ENCODE measurements around the gene COL5A3. TPM values are rescaled to one million over a fixed set of nuclear protein-coding genes. Genes with fewer than 3 reads are reported as not detected.

COL5A3 gene
- total and polyA plus RNA-seq, 5 donors = 8.6 to 19.1 (median 13.5) TPM

- Histone ChIP-seq H3K4me1 (ENCODE audit: control insufficient read depth, insufficient read depth, low read length) (no peaks in the 10 kb centered on the region), H3K27me3 (ENCODE audit: control insufficient read depth, insufficient read depth) (no peaks in the 10 kb centered on the region), H3K27ac (ENCODE audit: low read length) (no peak overlapping the region), H3K9me3 (ENCODE audit: control insufficient read depth, low read length) (no peaks in the 10 kb centered on the region), H3K4me3 (ENCODE audit: low read length) (no peak overlapping the region)
- WGBS = 77% methylated on average over 8 of the region's 8 CpGs
- ATAC-seq (no peak), DNase-seq (peak in 1 of 3 donors; percentile 10)
- intact Hi-C loops (cut with DNase I) = no loop called here
These were observed 39.8 kb downstream of the COL5A3 start for GRCh38 chr19:9970481-9970880.

DNA sequence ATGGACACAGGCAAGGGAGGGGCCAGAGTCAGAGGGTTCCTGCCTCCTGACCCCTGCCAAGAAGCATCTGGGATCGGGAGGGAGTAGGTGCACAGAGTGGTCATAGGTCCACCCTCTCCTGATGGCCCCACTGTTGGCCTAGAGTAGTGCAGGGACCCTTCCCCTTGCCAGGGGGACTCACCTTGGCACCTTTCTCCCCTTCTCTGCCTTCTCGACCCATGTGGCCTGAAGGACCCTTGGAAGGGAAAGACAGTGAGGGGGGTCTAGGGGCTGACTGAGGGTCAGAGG, 40.7 kb downstream of the COL5A3 start:
- intact Hi-C loops (cut with DNase I) = no loop called here
- no peaks in the 10 kb centered on the region for H3K9me3 ChIP-seq (ENCODE audit: control insufficient read depth, low read length)
- H3K27ac ChIP-seq (ENCODE audit: low read length) = no peak overlapping the region
- ATAC-seq (peak in 1 of 2 donors; percentile 9), DNase-seq (peak in 1 of 3 donors; percentile 33)
- H3K4me3 ChIP-seq (ENCODE audit: low read length) = no peak overlapping the region
- no peaks in the 10 kb centered on the region for H3K27me3 ChIP-seq (ENCODE audit: control insufficient read depth, insufficient read depth)
- WGBS = 82% methylated on average over 2 of the region's 2 CpGs
- no peaks in the 10 kb centered on the region for H3K4me1 ChIP-seq (ENCODE audit: control insufficient read depth, insufficient read depth, low read length)

GRCh38 chr19:9968820-9969687, 41.2 kb downstream of the COL5A3 start:
- Histone ChIP-seq H3K27ac (ENCODE audit: low read length) (no peak overlapping the region), H3K4me1 (ENCODE audit: control insufficient read depth, insufficient read depth, low read length) (no peaks in the 10 kb centered on the region), H3K9me3 (ENCODE audit: control insufficient read depth, low read length) (no peaks in the 10 kb centered on the region), H3K4me3 (ENCODE audit: low read length) (no peak overlapping the region), H3K27me3 (ENCODE audit: control insufficient read depth, insufficient read depth) (no peaks in the 10 kb centered on the region)
- WGBS = 74% methylated on average over 8 of the region's 8 CpGs
- DNase-seq (peak in 1 of 3 donors; percentile 26), ATAC-seq (peak; percentile 14 to 28)
- intact Hi-C loops (cut with DNase I) = no loop called here

DNA sequence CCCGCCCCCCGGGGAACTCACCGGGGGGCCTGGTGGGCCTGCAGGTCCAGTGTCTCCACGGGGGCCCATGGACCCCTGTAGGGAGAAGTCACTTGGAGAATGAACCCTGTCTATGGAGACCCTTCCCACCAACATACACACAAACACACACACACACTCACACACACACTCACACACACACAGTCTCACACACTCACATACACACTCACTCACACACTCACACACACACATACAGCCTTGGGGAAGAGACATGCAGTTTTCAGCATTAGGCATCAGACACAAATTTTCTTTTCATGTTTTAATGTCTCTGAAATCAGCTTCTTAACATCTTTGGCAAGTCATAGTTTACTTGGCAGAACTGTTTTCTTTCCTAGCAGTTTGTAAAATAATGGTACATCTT, 43.0 kb downstream of the COL5A3 start:
- ATAC-seq = no peak
- Histone ChIP-seq H3K27me3 (ENCODE audit: control insufficient read depth, insufficient read depth) (no peaks in the 10 kb centered on the region), H3K4me1 (ENCODE audit: control insufficient read depth, insufficient read depth, low read length) (no peaks in the 10 kb centered on the region), H3K27ac (ENCODE audit: low read length) (no peak overlapping the region), H3K9me3 (ENCODE audit: control insufficient read depth, low read length) (no peaks in the 10 kb centered on the region), H3K4me3 (ENCODE audit: low read length) (no peak overlapping the region)
- WGBS = 56% methylated on average over 4 of the region's 4 CpGs
- intact Hi-C loops (cut with DNase I) = no loop called here
- DNase-seq = no peak

DNA sequence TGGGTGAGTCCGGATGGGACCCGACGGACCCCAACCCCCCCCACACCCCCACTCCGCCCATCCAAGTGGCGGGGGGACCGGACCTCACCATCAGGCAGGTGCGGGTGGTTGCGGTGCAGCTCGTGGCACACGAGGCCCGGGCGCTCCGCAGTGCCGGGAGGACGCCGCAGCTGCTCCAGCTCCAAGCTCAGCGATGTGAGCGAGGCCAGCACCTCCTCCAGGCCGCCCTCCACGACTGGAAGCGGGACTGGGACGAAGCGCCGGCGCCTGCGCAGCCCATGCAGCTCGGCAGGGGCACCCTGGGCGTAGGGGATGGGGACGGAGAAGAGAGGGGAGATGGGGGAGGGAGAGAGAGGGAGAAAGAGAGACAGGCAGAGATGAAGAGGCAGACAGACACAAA, 43.9 kb downstream of the COL5A3 start:
- ATAC-seq = no peak
- intact Hi-C loops (cut with DNase I) = no loop called here

GRCh38 chr19:9966024-9966423, 44.3 kb downstream of the COL5A3 start:
- Histone ChIP-seq H3K27ac (ENCODE audit: low read length) (no peak overlapping the region), H3K4me3 (ENCODE audit: low read length) (no peak overlapping the region), H3K9me3 (ENCODE audit: control insufficient read depth, low read length) (no peaks in the 10 kb centered on the region), H3K27me3 (ENCODE audit: control insufficient read depth, insufficient read depth) (no peaks in the 10 kb centered on the region), H3K4me1 (ENCODE audit: control insufficient read depth, insufficient read depth, low read length) (no peaks in the 10 kb centered on the region)
- intact Hi-C loops (cut with DNase I) = no loop called here
- no peak for DNase-seq
- WGBS = 43% methylated on average over 14 of the region's 14 CpGs
- ATAC-seq = no peak

More for the DNA sequence above, 43.9 kb downstream of the COL5A3 start:
- DNase-seq = no peak
- H3K4me1 ChIP-seq (ENCODE audit: control insufficient read depth, insufficient read depth, low read length) = no peaks in the 10 kb centered on the region
- 27% methylated on average over 29 of the region's 29 CpGs for WGBS
- H3K4me3 ChIP-seq (ENCODE audit: low read length) = no peak overlapping the region
- H3K9me3 ChIP-seq (ENCODE audit: control insufficient read depth, low read length) = no peaks in the 10 kb centered on the region
- no peak overlapping the region for H3K27ac ChIP-seq (ENCODE audit: low read length)
- no peaks in the 10 kb centered on the region for H3K27me3 ChIP-seq (ENCODE audit: control insufficient read depth, insufficient read depth)

DNA sequence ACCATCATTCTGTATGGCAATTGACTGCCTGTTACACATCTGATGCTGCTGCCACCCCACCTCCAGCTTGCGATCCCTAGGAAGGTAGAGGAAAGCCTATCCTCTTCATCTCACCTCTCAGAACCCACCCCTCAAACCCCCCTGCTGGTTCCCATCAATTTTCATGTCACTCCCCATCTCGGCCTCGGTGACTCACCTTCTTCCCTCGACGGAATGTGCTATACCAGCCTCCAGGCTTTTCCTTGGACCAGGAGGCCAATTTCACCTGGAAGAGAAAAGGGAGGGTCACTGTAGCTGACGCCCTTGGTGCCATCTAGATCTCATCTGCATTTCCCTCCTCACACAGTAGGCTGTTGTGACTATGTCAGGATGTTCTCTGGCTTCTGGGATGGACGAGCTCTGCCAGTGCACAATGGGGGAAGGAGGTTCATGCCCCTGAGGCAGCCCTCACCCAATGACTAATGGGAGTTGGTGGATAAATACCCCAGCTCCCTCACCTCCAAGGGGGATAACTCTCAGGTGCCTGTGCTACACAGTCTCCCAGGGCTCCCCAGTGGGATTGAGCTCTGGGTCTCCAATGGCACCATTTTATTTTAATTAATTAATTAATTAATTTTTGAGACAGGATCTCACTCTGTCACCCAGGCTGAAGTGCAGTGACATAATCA, 47.5 kb downstream of the COL5A3 start:
- Histone ChIP-seq H3K27ac (ENCODE audit: low read length) (no peak overlapping the region), H3K4me1 (ENCODE audit: control insufficient read depth, insufficient read depth, low read length) (no peaks in the 10 kb centered on the region), H3K9me3 (ENCODE audit: control insufficient read depth, low read length) (no peaks in the 10 kb centered on the region), H3K4me3 (ENCODE audit: low read length) (no peak overlapping the region), H3K27me3 (ENCODE audit: control insufficient read depth, insufficient read depth) (no peaks in the 10 kb centered on the region)
- intact Hi-C loops (cut with DNase I) = no loop called here
- 53% methylated on average over 7 of the region's 7 CpGs for WGBS
- no peak for DNase-seq
- ATAC-seq = no peak

DNA sequence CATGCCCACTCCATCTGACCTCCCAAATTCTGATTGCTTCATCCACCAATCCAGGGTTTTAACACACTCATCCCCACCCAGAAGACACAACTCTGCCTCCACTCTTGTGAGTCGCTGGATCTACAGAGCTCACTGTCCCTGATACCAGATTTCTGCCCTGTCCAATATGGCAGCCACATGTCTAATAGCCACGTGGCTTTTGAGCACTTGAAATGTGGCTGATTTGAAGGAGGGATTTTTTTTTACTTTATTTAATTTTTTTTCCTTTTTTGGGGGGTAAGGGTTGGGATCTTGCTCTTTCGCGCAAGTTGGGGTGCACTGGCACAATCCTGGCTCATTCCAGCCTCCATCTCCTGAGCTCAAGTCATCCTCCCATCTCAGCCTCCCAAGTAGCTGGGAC, 49.2 kb downstream of the COL5A3 start:
- Histone ChIP-seq H3K27me3 (ENCODE audit: control insufficient read depth, insufficient read depth) (no peaks in the 10 kb centered on the region), H3K27ac (ENCODE audit: low read length) (no peak overlapping the region), H3K9me3 (ENCODE audit: control insufficient read depth, low read length) (no peaks in the 10 kb centered on the region), H3K4me3 (ENCODE audit: low read length) (no peak overlapping the region), H3K4me1 (ENCODE audit: control insufficient read depth, insufficient read depth, low read length) (no peaks in the 10 kb centered on the region)
- DNase-seq = no peak
- no peak for ATAC-seq
- intact Hi-C loops (cut with DNase I) = no loop called here
- WGBS = 87% methylated on average over 4 of the region's 4 CpGs

DNA sequence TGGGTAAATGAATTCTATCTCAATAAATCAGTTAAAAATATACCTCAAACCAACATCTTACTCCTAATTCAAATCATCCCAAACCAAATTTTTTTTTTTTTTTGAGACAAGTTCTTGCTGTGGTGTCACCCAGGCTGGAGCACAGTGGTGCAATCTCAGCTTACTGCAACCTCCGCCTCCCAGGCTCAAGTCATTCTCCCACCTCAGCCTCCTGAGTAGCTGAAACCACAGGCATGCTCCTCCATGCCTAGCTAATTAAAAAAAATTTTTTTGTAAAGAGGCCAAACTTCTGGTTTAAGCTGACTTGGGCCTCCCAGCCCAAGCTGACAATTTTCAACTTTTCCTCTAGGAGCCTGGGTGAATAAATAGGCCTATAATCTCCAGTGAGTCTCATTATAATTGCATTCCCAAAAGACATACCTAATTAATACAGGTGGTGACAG, 51.9 kb downstream of the COL5A3 start:
- WGBS = 94% methylated on average over 1 of the region's 1 CpG
- DNase-seq (peak in 1 of 3 donors; percentile 14), ATAC-seq (no peak)
- Histone ChIP-seq H3K9me3 (ENCODE audit: control insufficient read depth, low read length) (no peaks in the 10 kb centered on the region), H3K4me3 (ENCODE audit: low read length) (no peak overlapping the region), H3K27me3 (ENCODE audit: control insufficient read depth, insufficient read depth) (no peaks in the 10 kb centered on the region), H3K27ac (ENCODE audit: low read length) (no peak overlapping the region), H3K4me1 (ENCODE audit: control insufficient read depth, insufficient read depth, low read length) (no peaks in the 10 kb centered on the region)
- intact Hi-C loops (cut with DNase I) = no loop called here

GRCh38 chr19:9956956-9957355, 53.3 kb downstream of the COL5A3 start:
- 70% methylated on average over 3 of the region's 3 CpGs for WGBS
- Histone ChIP-seq H3K9me3 (ENCODE audit: control insufficient read depth, low read length) (no peaks in the 10 kb centered on the region), H3K4me1 (ENCODE audit: control insufficient read depth, insufficient read depth, low read length) (no peaks in the 10 kb centered on the region), H3K27me3 (ENCODE audit: control insufficient read depth, insufficient read depth) (no peaks in the 10 kb centered on the region), H3K4me3 (ENCODE audit: low read length) (no peak overlapping the region), H3K27ac (ENCODE audit: low read length) (no peak overlapping the region)
- no peak for ATAC-seq
- DNase-seq = no peak
- intact Hi-C loops (cut with DNase I) = no loop called here

DNA sequence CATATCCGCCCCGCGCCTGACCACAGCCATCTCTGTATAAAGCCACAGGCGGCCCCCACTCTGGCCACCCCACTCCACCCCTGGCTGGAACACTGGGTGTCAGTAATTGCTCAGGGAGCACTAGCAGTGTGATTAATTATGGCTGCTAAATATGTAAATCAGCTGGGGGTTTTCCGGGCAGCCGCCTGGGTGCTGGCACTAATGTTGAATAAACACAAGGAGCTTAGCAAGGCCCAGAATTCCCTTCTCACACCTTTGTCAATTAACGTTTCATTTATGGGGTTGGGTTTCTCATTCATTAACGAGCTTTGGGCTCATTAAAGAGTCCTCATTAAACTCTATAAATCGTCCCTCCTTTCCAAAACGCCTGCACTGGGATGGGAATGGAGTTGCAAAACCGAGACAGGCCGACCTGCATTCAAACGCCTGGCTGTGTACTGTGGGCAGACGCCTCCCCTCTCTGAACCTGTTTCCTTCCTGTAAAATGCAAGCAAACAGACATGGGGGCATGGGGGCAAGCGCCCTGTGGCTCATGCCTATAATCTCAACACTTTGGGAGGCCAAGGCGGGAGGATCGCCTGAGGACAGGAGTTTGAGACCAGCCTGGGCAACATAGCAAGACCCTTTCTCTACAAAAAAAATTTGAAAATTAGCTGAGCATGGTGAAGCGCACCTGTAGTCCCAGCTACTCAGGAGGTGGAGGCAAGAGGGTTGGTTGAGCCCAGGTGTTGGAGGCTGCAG, 56.3 kb downstream of the COL5A3 start:
- ATAC-seq (no peak), DNase-seq (peak in 1 of 3 donors; percentile 21)
- Histone ChIP-seq H3K4me1 (ENCODE audit: control insufficient read depth, insufficient read depth, low read length) (no peaks in the 10 kb centered on the region), H3K4me3 (ENCODE audit: low read length) (no peak overlapping the region), H3K27me3 (ENCODE audit: control insufficient read depth, insufficient read depth) (no peaks in the 10 kb centered on the region), H3K9me3 (ENCODE audit: control insufficient read depth, low read length) (no peaks in the 10 kb centered on the region), H3K27ac (ENCODE audit: low read length) (no peak overlapping the region)
- intact Hi-C loops (cut with DNase I) = no loop called here
- WGBS = 74% methylated on average over 18 of the region's 18 CpGs
